ENCODE results near the gene SLC38A9. TPM values are rescaled to one million over a fixed set of nuclear protein-coding genes. Genes with fewer than 3 reads are reported as not detected.
"Not testable (repeated sequence)": the region's sequence is repeated elsewhere in the genome, so short reads cannot be mapped to it uniquely, and the experiment has no call there.

SLC38A9 gene
- total RNA-seq, 1 experiment from 2014 or later = 12.9 TPM

- no peak for DNase-seq
- Histone ChIP-seq H3K36me3 (no peaks in the 10 kb centered on the region), H3K27me3 (no peaks in the 10 kb centered on the region), H3K9me3 (no peaks in the 10 kb centered on the region), H3K4me3 (no peak overlapping the region)
These were observed 102.7 kb downstream of the SLC38A9 start for GRCh38 chr5:55609413-55609812.

- no peak overlapping the region for H3K4me3 ChIP-seq
- H3K27me3 ChIP-seq = no peaks in the 10 kb centered on the region
- H3K36me3 ChIP-seq = no peaks in the 10 kb centered on the region
- H3K9me3 ChIP-seq = no peaks in the 10 kb centered on the region
- no peak for DNase-seq
These were observed 103.4 kb downstream of the SLC38A9 start for GRCh38 chr5:55608595-55609349.

DNA sequence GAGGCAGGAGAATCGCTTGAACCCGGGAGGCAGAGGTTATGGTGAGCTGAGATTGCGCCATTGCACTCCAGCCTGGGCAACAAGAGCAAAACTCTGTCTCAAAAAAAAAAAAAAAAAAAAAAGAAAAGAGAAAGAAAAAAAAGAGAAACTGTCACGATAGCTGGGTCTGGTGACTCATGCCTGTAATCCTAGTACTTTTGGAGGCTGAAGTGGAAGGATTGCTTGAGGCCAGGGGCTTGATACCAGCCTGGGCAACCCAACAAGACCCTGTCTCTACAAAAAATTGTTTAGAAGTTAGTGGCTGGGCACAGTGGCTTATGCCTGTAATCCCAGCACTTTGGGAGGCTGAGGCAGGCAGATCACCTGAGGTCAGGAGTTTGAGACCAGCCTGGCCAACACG is 104.8 kb downstream of the SLC38A9 start:
- H3K4me3 ChIP-seq, H3K36me3 ChIP-seq, H3K9me3 ChIP-seq, DNase-seq, H3K27me3 ChIP-seq: not testable (repeated sequence)

GRCh38 chr5:55604611-55605067 is 107.5 kb downstream of the SLC38A9 start:
- no peak overlapping the region for H3K4me3 ChIP-seq
- no peaks in the 10 kb centered on the region for H3K9me3 ChIP-seq
- H3K27me3 ChIP-seq = no peaks in the 10 kb centered on the region
- DNase-seq = no peak
- no peaks in the 10 kb centered on the region for H3K36me3 ChIP-seq

DNA sequence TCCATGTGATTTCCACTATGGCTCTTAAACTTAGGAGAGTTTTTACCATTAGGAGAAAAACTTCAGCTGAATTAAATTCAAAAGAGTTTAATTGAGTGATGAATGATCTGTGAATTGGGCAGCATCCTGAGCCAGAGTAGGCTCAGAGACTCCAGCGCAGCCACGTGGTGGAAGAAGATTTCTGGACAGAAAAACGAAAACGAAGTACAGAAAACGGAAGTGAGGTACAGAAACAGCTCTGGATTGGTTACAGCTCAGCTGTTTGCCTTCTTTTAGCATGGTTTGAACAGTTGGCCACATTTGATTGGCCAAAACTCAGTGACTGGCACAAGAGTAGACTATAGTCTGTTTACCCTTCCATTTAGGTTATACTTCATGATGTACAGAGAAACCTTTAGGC is 108.2 kb downstream of the SLC38A9 start:
- no peaks in the 10 kb centered on the region for H3K36me3 ChIP-seq
- no peaks in the 10 kb centered on the region for H3K9me3 ChIP-seq
- H3K4me3 ChIP-seq = no peak overlapping the region
- no peak for DNase-seq
- no peaks in the 10 kb centered on the region for H3K27me3 ChIP-seq

DNA sequence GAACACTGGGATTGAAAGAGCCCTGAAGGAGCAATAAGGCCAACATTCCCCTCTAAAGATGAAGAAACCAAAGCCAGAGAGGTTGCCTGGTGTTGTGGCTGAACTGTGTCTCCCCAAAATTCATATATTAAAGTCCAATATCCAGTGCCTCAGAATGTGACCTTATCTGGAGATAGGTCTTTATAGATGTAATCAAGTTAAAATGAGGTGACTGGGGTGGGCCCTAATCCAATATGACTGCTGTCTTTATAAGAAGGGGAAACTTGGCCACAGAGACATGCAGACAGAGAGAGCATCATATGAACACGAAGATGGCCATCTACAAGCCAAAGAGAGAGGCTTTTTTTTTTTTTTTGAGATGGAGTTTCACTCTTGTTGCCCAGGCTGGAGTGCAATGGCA is 110.5 kb downstream of the SLC38A9 start:
- Histone ChIP-seq H3K9me3 (no peaks in the 10 kb centered on the region), H3K4me3 (no peak overlapping the region), H3K36me3 (no peaks in the 10 kb centered on the region), H3K27me3 (no peaks in the 10 kb centered on the region)
- no peak for DNase-seq

DNA sequence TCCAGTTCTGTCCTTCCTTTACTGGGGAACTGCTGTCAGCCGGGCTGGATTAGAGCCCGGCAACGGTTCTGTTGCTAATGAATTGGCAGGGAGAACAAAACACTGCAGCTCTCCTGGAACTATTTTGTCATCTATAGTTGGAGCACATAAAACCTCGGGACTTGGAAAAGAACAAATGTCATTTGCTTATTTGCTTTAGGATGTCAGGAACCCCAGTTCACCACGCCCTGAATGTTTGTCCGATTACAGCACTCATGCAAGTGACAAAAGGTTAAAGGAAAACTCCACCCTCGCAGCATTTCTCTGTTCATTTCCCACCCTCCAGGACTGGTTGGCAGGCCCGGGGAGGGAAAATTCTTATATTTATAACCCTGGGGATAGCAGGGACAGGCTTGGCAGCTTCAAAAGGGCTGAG is 110.9 kb downstream of the SLC38A9 start:
- Histone ChIP-seq H3K27me3 (no peaks in the 10 kb centered on the region), H3K36me3 (no peaks in the 10 kb centered on the region), H3K9me3 (no peaks in the 10 kb centered on the region), H3K4me3 (no peak overlapping the region)
- DNase-seq = peak; percentile 86

DNA sequence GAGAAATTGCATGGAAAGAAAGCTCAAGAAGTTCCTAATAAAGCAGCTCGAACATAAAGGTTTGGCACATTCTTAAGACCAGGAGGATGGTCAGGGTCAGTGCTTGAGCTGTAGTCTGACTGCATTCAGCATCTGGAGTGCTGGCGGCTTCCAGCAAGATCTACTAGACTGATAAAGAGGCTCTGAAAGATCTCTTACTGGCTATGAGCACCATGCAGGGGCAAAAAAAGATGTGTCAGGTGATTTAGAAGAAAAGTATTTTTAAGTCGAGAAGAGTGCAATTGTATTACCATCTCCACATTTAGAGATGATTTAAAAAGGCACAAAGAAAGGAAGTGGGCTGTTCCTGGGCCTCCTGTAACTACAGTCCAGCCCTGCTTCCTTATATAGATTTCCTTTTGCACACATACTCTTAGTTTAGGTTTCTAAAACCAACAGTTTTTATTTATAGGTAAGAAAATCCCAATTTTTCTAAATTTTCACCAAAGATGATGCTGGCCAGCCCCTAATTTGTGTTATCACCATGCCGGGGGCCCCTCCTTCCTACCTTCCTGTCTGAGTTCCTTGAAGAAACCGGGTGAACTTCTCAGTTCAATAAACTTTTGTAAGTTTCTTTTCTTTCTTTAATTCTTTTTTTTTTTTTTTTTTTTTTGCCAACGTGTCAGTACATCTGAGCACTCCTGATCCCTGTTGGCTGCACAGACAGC is 111.5 kb downstream of the SLC38A9 start:
- Histone ChIP-seq H3K36me3 (no peaks in the 10 kb centered on the region), H3K4me3 (no peak overlapping the region), H3K9me3 (no peaks in the 10 kb centered on the region), H3K27me3 (no peaks in the 10 kb centered on the region)
- DNase-seq = peak; percentile 30

GRCh38 chr5:55600086-55600485 is 112.0 kb downstream of the SLC38A9 start:
- no peak for DNase-seq
- H3K4me3 ChIP-seq = no peak overlapping the region
- H3K27me3 ChIP-seq = no peaks in the 10 kb centered on the region
- no peaks in the 10 kb centered on the region for H3K36me3 ChIP-seq
- no peaks in the 10 kb centered on the region for H3K9me3 ChIP-seq

DNA sequence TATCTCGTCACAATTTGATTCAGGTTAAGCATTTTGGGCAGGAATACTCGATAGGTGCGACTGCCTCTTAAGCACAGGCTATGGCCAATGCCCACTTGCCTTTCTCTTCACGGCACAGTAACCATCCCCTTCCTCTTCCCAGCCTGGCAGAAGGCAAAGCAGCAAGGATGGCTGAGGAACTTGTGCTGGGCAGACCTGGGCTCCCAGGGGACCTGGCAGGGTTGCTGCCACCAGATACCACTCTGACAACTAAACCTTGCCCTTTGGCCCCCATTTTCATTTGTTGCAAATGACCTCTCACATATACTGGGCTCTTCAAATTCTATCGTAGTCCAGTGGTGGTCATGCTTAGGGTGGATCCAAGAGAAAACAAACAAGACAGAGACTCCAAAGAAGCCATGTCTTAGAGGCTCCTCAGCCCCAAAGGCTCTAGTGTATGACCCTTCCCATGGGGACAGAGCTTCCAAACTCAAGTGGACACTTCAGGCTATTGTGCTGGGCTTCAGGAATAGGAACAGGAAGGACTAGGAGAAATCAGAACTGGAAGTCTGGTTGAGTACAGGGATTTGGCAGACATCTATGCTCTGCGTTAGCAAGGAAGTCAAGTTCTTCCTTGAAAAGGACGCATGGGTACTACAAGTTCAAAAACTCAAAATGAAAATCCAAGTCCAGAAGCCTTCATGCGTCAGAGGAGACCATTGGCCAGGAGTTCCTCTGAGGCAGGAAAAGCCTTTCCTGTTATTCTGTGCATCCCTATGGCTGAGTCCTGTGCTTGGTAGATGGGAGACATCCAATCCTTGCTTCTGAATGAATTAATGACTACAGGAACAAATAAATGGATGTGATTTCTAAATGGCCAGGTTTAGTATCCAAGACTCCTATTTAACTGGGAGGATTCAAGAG is 112.7 kb downstream of the SLC38A9 start:
- no peaks in the 10 kb centered on the region for H3K27me3 ChIP-seq
- H3K36me3 ChIP-seq = no peaks in the 10 kb centered on the region
- H3K4me3 ChIP-seq = no peak overlapping the region
- no peaks in the 10 kb centered on the region for H3K9me3 ChIP-seq
- no peak for DNase-seq

- no peak overlapping the region for H3K4me3 ChIP-seq
- DNase-seq = peak; percentile 77
- H3K27me3 ChIP-seq = no peaks in the 10 kb centered on the region
- no peaks in the 10 kb centered on the region for H3K36me3 ChIP-seq
- no peaks in the 10 kb centered on the region for H3K9me3 ChIP-seq
These were observed 114.8 kb downstream of the SLC38A9 start for GRCh38 chr5:55597014-55597981.

DNA sequence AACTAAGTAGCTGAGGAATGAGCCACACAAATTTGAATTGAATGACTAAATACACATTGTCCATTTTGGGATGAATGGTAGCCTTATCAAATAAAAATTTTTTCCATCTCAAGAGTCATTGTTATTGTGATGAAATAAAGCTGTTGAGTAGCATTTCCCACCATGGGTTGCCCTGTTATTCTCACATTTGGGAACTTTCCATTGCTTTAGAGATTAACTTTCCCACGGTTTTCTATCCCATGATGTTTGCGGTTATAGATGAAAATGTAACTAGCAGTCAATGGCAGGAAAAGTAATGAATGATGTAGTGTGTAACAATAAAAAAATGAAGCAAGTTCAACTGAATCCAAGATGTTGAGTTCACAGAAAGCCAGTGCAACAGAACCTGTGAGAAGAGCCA is 117.5 kb downstream of the SLC38A9 start:
- no peaks in the 10 kb centered on the region for H3K9me3 ChIP-seq
- H3K36me3 ChIP-seq = no peaks in the 10 kb centered on the region
- DNase-seq = no peak
- H3K27me3 ChIP-seq = no peaks in the 10 kb centered on the region
- H3K4me3 ChIP-seq = no peak overlapping the region

DNA sequence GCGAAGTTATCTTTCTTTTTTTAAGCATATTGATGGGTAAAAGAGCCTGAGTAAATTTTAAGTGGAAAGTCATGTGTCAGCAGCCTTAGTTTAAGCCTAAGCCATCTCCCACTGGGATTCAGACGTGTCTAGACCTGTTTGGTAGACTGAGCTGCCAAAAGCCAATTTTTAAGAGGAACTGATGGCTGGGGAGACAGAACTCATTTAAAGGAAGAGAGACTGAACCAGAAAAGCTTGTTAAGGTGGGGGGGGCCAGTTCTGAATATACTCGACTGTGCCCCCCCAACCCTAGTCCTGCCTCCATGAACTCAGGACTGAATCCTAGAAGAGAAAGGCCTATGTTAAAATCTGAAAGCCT is 119.0 kb downstream of the SLC38A9 start:
- Histone ChIP-seq H3K4me3 (no peak overlapping the region), H3K27me3 (no peaks in the 10 kb centered on the region), H3K36me3 (no peaks in the 10 kb centered on the region), H3K9me3 (no peaks in the 10 kb centered on the region; the same call in 1 of the 2 replicates)
- peak; percentile 49 for DNase-seq

- Histone ChIP-seq H3K9me3 (no peaks in the 10 kb centered on the region; the same call in 1 of the 2 replicates), H3K36me3 (no peaks in the 10 kb centered on the region), H3K27me3 (no peaks in the 10 kb centered on the region), H3K4me3 (no peak overlapping the region)
- no peak for DNase-seq
These were observed 119.6 kb downstream of the SLC38A9 start for GRCh38 chr5:55592388-55593114.

DNA sequence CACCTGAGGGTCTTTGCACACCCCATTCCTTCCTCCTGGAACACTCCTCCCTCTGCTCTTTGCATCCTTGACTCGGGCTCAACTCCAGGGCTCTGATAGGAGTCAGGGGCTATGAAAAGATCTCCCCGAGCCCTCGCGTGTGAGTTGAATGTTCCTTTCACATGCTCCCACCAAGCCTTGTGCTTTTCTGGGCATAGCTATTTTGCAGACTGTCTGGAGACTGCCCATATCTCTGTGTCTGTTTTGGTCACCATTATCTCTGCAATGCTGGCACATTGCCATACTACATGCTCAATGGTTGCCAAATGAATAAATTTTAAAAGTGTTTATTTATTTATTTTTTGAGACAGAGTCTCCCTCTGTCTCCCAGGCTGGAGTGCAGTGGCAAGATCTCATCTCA is 120.4 kb downstream of the SLC38A9 start:
- no peaks in the 10 kb centered on the region for H3K27me3 ChIP-seq
- no peaks in the 10 kb centered on the region; the same call in 1 of the 2 replicates for H3K9me3 ChIP-seq
- DNase-seq = no peak
- H3K36me3 ChIP-seq = no peaks in the 10 kb centered on the region
- H3K4me3 ChIP-seq = no peak overlapping the region

Measured in MG63 (cell line).